ENCODE data around the gene PGS1. TPM values are rescaled to one million over a fixed set of nuclear protein-coding genes. Genes with fewer than 3 reads are reported as not detected.

Gene PGS1
- total RNA-seq, 2 donors from 2014 or later = 33.3 to 40.2 TPM

- Histone ChIP-seq H3K9me3 (no peaks in the 10 kb centered on the region), H3K36me3 (peaks cover 6% of the 10 kb centered on the region), H3K27me3 (no peaks in the 10 kb centered on the region), H3K9ac (ENCODE audit: low read depth in 2 of 2, low read length in 2 of 2) (peak within 1 kb of the TSS; percentile 78 to 96), H3K4me1 (peaks cover 7% of the 10 kb centered on the region), H3K4me3 (peak within 1 kb of the TSS; percentile 83), H3K27ac (peak within 1 kb of the TSS; percentile 96)
- intact Hi-C loops (cut with DNase I) = loop anchor here (2.0 to 5.0 kb wide), 2 partner anchors 48 to 63 kb away; no protein-coding TSS in a partner anchor
- peak; percentile 96 for DNase-seq
- no peak for TF ChIP-seq CTCF (IDR thresholded peaks at IDR 0.05)
Measured at GRCh38 chr17:78359997-78360370, 18.5 kb upstream of the PGS1 start, which contains the start of gene SOCS3. Gene SOCS3 (minus strand): TSS chr17:78360077. CDS start chr17:78359095, 982 bp downstream.

GRCh38 chr17:78360371-78361224 is 17.9 kb upstream of the PGS1 start:
- no peaks in the 10 kb centered on the region for H3K9me3 ChIP-seq
- intact Hi-C loops (cut with DNase I) = loop anchor here (2.0 to 5.0 kb wide), 2 partner anchors 48 to 62 kb away; no protein-coding TSS in a partner anchor

GRCh38 chr17:78361225-78361701 is 17.2 kb upstream of the PGS1 start:
- no peak for TF ChIP-seq CTCF (IDR thresholded peaks at IDR 0.05)
- Histone ChIP-seq H3K27ac (peak overlapping the region; percentile 96), H3K4me3 (peak overlapping the region; percentile 55), H3K36me3 (peaks cover 6% of the 10 kb centered on the region), H3K9me3 (no peaks in the 10 kb centered on the region), H3K4me1 (peaks cover 7% of the 10 kb centered on the region), H3K27me3 (no peaks in the 10 kb centered on the region), H3K9ac (ENCODE audit: low read depth in 2 of 2, low read length in 2 of 2) (peak overlapping the region in 1 of 2 donors; percentile 12)
- intact Hi-C loops (cut with DNase I) = loop anchor here (2.0 to 5.0 kb wide), 2 partner anchors 49 to 62 kb away; no protein-coding TSS in a partner anchor
- DNase-seq = peak; percentile 25

More at GRCh38 chr17:78360371-78361224, 17.9 kb upstream of the PGS1 start:
- DNase-seq = peak; percentile 99
- TF ChIP-seq CTCF (IDR thresholded peaks at IDR 0.05) = peak; percentile 92
- peaks cover 7% of the 10 kb centered on the region for H3K4me1 ChIP-seq
- H3K36me3 ChIP-seq = peaks cover 6% of the 10 kb centered on the region
- H3K27me3 ChIP-seq = no peaks in the 10 kb centered on the region
- peak overlapping the region; percentile 71 to 86 for H3K9ac ChIP-seq (ENCODE audit: low read depth in 2 of 2, low read length in 2 of 2)
- H3K27ac ChIP-seq = peak overlapping the region; percentile 96
- peak overlapping the region; percentile 55 for H3K4me3 ChIP-seq

GRCh38 chr17:78362232-78362631 is 16.2 kb upstream of the PGS1 start:
- Histone ChIP-seq H3K27me3 (no peaks in the 10 kb centered on the region), H3K9me3 (no peaks in the 10 kb centered on the region), H3K36me3 (peaks cover 6% of the 10 kb centered on the region), H3K27ac (no peak overlapping the region), H3K4me1 (peaks cover 4% of the 10 kb centered on the region), H3K4me3 (no peak overlapping the region), H3K9ac (ENCODE audit: low read depth in 2 of 2, low read length in 2 of 2) (no peak overlapping the region)
- no peak for TF ChIP-seq CTCF (IDR thresholded peaks at IDR 0.05)
- intact Hi-C loops (cut with DNase I) = loop anchor here (5.0 kb wide), 1 partner anchor 50 kb away; no protein-coding TSS in a partner anchor
- no peak for DNase-seq

- no peak for DNase-seq
- H3K4me1 ChIP-seq = no peaks in the 10 kb centered on the region
- peaks cover 6% of the 10 kb centered on the region for H3K36me3 ChIP-seq
- intact Hi-C loops (cut with DNase I) = loop anchor here (5.0 kb wide), 1 partner anchor 50 kb away; no protein-coding TSS in a partner anchor
- no peaks in the 10 kb centered on the region for H3K9me3 ChIP-seq
- no peak overlapping the region for H3K4me3 ChIP-seq
- H3K27me3 ChIP-seq = no peaks in the 10 kb centered on the region
- no peak overlapping the region for H3K27ac ChIP-seq
- no peak overlapping the region for H3K9ac ChIP-seq (ENCODE audit: low read depth in 2 of 2, low read length in 2 of 2)
- TF ChIP-seq CTCF (IDR thresholded peaks at IDR 0.05) = no peak
Measured at GRCh38 chr17:78362671-78363070, 15.8 kb upstream of the PGS1 start.

All from colonic mucosa (tissue), 4 donors.